Mononuclear cell (primary cell): ENCODE measurements around the gene ITGAL. TPM values are rescaled to one million over a fixed set of nuclear protein-coding genes. Genes with fewer than 3 reads are reported as not detected.
"Not testable (repeated sequence)": the region's sequence is repeated elsewhere in the genome, so short reads cannot be mapped to it uniquely, and the experiment has no call there.

ENCODE experiments used
- H3K27me3 ChIP-seq: 2 replicates; pipeline ENCODE4 v1.6.0; 2011; ENCODE audit warnings: low read length, control low read depth; ENCODE audit not compliant: insufficient read depth
- H3K4me1 ChIP-seq: 2 replicates; pipeline ENCODE4 v1.5.1; 2011; ENCODE audit warnings: mild to moderate bottlenecking, low read length, control low read depth; ENCODE audit not compliant: insufficient read depth
- H3K4me3 ChIP-seq: 2 replicates; pipeline ENCODE4 v1.5.1; 2011; ENCODE audit warnings: mild to moderate bottlenecking, low read length, moderate library complexity
- H3K9me3 ChIP-seq: 2 replicates; pipeline ENCODE4 v1.5.1; 2011; ENCODE audit warnings: low read depth, mild to moderate bottlenecking, control low read depth, low read length
- total RNA-seq: library from RNA; depleted of rRNA; stranded (reverse); fragments of >200 nt; gene quantifications from one replicate; pipeline ENCODE4 v1.2.3, GENCODE V29; 2012

The ITGAL gene
- total RNA-seq, 1 donor: 150 TPM

- not testable (repeated sequence) for H3K27me3 ChIP-seq, H3K9me3 ChIP-seq, H3K4me3 ChIP-seq
- peaks cover 30% of the 10 kb centered on the region for H3K4me1 ChIP-seq
These were observed 64.0 kb downstream of the ITGAL start for GRCh38 chr16:30536391-30537024.

GRCh38 chr16:30539000-30539964 is 66.7 kb downstream of the ITGAL start:
- Histone ChIP-seq H3K4me1 (peaks cover 18% of the 10 kb centered on the region), H3K27me3 (no peaks in the 10 kb centered on the region), H3K9me3 (no peaks in the 10 kb centered on the region), H3K4me3 (no peak overlapping the region)

- not testable (repeated sequence) for H3K9me3 ChIP-seq, H3K27me3 ChIP-seq, H3K4me3 ChIP-seq
- peaks cover 17% of the 10 kb centered on the region for H3K4me1 ChIP-seq
These were observed 67.5 kb downstream of the ITGAL start for GRCh38 chr16:30539986-30540526.

- not testable (repeated sequence) for H3K9me3 ChIP-seq, H3K4me3 ChIP-seq, H3K27me3 ChIP-seq
- H3K4me1 ChIP-seq: peaks cover 12% of the 10 kb centered on the region
These were observed 68.4 kb downstream of the ITGAL start for GRCh38 chr16:30540916-30541464.

- H3K4me3 ChIP-seq: no peak overlapping the region
- no peaks in the 10 kb centered on the region for H3K27me3 ChIP-seq
- H3K4me1 ChIP-seq: peaks cover 12% of the 10 kb centered on the region
- no peaks in the 10 kb centered on the region for H3K9me3 ChIP-seq
These were observed 69.2 kb downstream of the ITGAL start for GRCh38 chr16:30541502-30542329.

GRCh38 chr16:30543067-30543466 is 70.5 kb downstream of the ITGAL start:
- H3K4me3 ChIP-seq: no peak overlapping the region
- H3K27me3 ChIP-seq: no peaks in the 10 kb centered on the region
- H3K4me1 ChIP-seq: peaks cover 11% of the 10 kb centered on the region
- no peaks in the 10 kb centered on the region for H3K9me3 ChIP-seq

- Histone ChIP-seq H3K4me3 (no peak overlapping the region), H3K27me3 (no peaks in the 10 kb centered on the region), H3K9me3 (no peaks in the 10 kb centered on the region), H3K4me1 (peaks cover 13% of the 10 kb centered on the region)
These were observed 73.6 kb downstream of the ITGAL start for GRCh38 chr16:30546115-30546514.

- H3K4me1 ChIP-seq: peaks cover 36% of the 10 kb centered on the region
- no peaks in the 10 kb centered on the region for H3K9me3 ChIP-seq
- H3K27me3 ChIP-seq: no peaks in the 10 kb centered on the region
- H3K4me3 ChIP-seq: no peak overlapping the region
These were observed 76.1 kb downstream of the ITGAL start for GRCh38 chr16:30548416-30549253.

GRCh38 chr16:30551781-30552180 is 79.2 kb downstream of the ITGAL start:
- no peaks in the 10 kb centered on the region for H3K27me3 ChIP-seq
- peaks cover 38% of the 10 kb centered on the region for H3K4me1 ChIP-seq
- no peak overlapping the region for H3K4me3 ChIP-seq
- no peaks in the 10 kb centered on the region for H3K9me3 ChIP-seq

GRCh38 chr16:30552956-30553355 is 80.4 kb downstream of the ITGAL start:
- no peak overlapping the region for H3K4me3 ChIP-seq
- H3K4me1 ChIP-seq: peaks cover 48% of the 10 kb centered on the region
- H3K9me3 ChIP-seq: no peaks in the 10 kb centered on the region
- no peaks in the 10 kb centered on the region for H3K27me3 ChIP-seq

- Histone ChIP-seq H3K4me3 (no peak overlapping the region), H3K9me3 (no peaks in the 10 kb centered on the region), H3K4me1 (peaks cover 48% of the 10 kb centered on the region), H3K27me3 (no peaks in the 10 kb centered on the region)
These were observed 80.9 kb downstream of the ITGAL start for GRCh38 chr16:30553393-30553899.

GRCh38 chr16:30554557-30555314 is 82.2 kb downstream of the ITGAL start:
- no peaks in the 10 kb centered on the region for H3K9me3 ChIP-seq
- H3K4me3 ChIP-seq: no peak overlapping the region
- H3K27me3 ChIP-seq: no peaks in the 10 kb centered on the region
- peaks cover 61% of the 10 kb centered on the region for H3K4me1 ChIP-seq
